ENCODE data around the gene AGTRAP. TPM values are rescaled to one million over a fixed set of nuclear protein-coding genes. Genes with fewer than 3 reads are reported as not detected.

The AGTRAP gene
- total RNA-seq, 1 experiment from 2014 or later = 29.1 TPM

DNA sequence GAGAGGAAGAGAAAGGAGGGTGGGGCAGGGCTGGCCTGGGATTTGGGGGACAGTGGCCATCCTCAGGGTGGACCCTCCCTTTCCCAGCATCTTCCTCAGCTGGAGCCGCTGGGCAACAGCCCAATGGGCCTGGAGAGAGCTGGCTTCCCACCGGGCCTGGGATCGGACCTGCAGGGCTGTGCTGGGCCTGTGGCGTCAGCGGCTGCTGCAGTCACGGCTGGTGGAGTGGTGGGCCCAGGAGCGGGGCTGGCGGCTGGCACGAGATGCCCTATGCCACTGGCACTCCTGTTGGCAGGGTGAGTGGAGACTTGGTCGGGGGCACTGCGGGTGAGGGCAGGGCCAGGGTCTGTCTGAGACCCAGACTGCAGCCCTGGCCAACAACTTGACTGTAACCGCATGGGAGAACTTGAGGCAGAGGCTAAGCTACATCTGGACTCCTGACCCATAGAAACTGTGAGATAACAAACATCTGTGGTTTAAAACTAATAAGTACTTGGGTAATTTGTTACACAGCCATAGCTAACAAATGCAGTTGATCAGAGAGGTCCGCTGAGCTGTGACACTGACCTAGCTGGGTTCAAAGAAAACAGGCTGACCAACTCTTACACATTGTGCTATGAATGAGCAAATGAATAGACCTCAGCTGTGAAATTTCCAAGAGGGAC lies 43.9 kb downstream of the AGTRAP start:
- no peak for DNase-seq (ENCODE audit: extremely low read depth, low read depth)

DNA sequence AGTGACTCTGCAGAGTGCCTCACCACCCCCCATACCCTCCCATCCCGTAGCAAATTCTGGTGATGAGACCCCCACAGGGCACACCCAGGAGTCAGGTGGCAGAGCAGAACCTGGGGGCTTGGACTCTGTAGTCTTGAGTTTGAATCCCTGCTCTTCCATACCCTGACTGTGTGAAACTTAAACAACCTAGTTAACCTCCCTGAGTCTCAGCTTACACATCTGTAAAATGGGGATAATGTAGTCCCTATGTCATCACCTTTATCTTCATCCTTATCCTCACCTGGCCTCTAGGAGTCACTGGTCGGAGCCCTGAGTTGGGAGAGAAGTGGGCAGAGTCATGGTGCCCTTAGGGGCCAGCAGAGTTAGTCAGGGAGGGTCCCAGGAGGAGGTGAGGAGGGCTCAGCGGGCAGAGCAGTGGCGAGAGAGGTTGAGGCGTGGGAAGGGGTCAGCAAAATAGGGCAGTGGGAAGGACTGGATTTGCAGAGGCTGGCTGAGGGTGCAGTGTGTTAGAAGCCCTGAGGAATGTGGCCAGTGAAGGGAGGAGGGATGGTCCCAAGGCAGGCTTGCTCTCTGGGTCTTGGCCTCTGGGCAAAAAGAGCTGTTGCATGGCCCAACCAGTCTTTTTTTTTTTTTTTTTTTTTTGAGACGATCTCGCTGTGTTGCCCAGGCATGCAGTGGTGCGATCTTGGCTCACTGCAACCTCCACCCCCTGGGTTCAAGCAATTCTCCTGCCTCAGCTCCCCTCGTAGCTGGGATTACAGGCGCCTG lies 44.6 kb downstream of the AGTRAP start:
- no peak for DNase-seq (ENCODE audit: extremely low read depth, low read depth)

DNA sequence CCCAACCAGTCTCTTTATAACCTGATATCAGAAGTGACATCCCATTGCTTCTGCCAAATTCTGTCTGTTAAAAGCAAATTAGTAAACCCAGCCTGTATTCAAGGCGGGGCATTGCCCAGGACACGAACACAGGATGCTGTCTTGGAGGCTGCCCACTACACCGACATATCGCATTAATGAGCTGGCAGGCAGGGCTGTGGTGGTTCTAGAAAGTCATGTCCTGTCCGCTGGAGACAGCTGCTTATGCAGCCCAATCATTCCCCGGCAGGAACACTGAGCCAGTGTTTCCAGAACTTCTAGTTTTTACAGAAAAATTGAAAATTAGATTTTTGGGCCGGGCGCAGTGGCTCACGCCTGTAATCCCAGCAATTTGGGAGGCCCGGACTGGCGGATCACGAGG lies 45.4 kb downstream of the AGTRAP start:
- no peak for DNase-seq (ENCODE audit: extremely low read depth, low read depth)

DNA sequence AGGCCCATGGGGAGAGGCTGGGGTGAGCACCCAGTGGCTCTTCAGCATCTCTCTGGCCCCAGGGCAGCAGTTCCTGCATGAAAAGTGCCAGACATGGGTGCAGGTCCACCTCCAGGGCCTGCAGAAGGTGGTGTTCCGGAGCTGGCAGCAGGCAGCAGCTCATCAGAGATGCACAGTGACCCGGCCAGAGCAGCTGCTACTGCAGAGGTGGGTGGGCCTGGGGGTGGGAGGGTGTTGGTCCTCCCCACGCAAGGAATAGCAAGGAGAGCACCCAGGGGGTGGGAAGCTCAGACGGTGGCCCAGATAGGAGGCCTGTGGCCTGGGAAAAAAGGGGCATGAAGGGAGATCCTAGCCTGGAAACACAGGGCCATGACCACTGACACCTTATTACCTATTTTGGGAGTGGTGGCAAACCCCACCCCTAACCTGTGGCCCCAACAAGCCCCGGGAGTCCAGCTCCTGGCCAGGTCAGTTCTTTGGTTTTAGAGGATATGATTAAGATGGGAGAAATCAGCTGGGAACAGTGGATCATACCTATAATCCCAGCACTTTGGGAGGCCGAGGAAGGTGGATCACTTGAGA lies 46.3 kb downstream of the AGTRAP start:
- DNase-seq (ENCODE audit: extremely low read depth, low read depth) = no peak

DNA sequence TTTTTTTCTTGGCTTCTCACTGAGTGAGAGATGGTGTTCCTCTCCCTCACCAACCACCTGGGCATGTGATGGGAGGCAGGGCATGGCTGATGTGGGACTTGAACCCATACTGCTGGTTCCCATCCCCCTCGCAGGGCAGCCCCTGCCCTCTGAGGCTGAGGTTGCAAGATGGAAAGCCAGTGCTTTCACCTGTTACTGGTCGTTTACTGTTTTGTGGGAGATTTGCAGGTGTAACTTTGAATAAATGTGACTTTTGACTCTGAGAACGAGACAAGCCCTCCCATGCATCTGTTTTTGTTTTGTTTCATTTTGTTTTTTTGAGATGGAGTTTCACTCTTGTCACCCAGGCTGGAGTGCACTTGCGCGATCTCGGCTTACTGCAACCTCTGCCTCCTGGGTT lies 47.6 kb downstream of the AGTRAP start:
- no peak for DNase-seq (ENCODE audit: extremely low read depth, low read depth)

DNA sequence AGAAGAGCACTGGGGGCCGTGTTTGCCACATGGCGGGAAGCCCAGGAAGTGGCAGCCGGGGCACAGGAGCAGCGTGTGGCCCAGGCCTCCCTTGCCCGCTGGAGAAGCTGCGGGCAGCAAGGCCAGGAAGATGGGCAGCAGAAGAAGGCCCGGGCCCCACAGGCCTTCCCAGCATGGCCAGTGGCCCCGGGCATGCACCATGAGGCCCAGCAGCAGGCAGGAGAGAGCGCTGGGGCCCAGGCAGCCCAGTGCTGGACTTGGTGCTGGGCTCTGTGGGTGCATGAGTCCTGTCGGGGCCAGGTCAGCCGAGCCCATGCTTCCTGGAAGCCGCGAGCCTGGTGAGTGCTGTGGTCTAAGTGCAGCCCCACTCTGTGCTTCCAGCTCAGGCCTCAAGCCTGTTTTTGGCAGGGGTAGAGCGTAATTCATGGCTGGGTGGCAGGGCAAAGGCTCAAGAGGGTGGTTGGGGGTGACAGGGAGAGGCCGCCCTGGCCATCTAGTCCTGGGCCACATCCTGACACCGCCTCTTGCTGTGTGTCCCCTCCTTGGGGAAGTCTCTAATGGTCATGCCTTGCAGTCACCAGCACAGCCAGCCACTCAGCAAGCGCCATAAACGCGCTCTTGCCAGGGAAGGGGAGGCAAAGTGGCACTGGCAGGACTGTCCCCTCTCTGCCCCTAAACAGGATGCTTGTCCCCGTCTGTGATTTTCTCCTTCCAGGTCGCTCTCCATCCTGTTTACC lies 48.5 kb downstream of the AGTRAP start:
- no peak for DNase-seq (ENCODE audit: extremely low read depth, low read depth)

DNA sequence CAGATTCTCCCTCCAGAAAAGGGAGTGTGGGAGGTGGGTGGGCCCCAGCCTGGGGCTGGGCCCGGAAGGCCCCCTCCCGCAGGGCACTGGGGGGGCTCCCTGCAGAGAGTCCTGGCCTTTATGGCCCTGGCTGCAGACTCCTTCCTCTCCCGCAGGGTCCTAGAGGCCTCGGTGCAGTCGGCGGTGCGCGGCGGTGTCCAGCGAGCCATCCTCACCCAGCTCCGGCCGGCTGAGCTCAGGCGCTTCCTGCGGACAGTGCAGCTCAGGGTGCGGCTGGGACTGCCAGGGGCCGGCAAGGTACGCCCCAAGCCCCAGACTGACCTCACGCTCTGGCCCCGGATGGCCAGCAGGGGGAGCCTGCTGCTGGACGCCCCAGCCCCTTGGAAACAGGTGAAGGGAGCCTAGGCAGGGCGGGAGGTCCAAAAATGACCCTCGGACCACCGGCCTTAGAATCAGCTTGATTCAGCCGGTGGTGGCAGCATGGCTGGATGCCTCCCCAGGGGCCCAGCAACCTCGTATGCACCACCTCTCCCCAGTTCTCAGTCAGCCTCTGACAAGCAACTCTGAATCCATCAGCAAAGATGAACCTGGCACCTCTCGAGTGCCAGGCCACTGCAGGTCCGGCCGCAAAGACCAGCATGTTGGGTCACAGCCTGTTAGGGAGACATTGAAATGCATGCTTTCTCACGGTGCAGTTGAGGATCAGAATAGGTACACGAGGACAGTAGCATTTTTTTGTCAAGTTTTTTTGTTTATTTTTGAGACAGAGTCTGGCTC lies 49.2 kb downstream of the AGTRAP start:
- DNase-seq (ENCODE audit: extremely low read depth, low read depth) = peak; percentile 43

DNA sequence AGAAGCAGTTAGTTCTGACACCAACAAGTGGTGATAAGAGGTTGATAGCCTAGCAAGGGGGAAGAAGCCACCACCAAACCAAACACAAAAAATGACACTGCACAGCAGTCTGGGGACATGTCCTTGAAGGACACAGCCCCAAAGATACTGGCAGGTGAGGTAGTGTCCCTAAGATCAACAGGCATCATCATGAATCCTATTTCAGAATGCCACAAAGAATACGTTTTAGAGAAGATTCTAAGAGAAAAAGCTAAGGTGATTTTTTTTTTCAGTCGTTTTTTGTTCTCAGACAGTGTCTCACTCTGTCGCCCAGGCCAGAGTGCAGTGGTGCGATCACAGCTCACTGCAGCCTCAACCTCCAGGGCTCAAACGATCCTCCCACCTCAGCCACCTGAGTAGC lies 50.2 kb downstream of the AGTRAP start:
- DNase-seq (ENCODE audit: extremely low read depth, low read depth) = no peak

DNA sequence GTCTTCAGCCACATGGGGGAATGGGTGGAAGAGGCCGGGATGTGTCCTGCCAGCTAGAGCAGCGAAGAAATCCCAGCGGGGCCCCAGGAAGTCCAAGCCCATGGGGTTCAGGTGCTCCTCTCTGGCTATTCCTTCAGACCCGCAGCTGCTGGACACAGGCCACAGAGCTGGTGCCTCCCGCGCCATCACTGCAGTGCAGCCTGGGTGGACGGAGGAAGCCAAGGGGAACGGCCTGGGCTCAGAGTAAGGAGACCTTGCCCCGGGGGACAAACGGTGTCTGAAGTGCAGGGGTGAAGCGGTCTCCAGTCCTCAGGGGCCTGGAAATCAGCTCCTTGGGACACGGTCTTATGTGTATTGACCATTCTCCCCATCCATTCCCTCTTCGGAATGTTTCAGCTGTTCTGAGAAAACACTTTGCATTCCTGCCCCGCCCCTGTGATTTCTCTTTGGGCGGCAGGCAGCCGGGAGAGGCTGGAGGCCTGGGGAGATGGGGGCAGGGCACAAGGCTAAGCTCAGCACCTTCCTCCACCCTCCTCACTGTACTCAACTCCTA lies 51.4 kb downstream of the AGTRAP start:
- no peak for DNase-seq (ENCODE audit: extremely low read depth, low read depth)

DNA sequence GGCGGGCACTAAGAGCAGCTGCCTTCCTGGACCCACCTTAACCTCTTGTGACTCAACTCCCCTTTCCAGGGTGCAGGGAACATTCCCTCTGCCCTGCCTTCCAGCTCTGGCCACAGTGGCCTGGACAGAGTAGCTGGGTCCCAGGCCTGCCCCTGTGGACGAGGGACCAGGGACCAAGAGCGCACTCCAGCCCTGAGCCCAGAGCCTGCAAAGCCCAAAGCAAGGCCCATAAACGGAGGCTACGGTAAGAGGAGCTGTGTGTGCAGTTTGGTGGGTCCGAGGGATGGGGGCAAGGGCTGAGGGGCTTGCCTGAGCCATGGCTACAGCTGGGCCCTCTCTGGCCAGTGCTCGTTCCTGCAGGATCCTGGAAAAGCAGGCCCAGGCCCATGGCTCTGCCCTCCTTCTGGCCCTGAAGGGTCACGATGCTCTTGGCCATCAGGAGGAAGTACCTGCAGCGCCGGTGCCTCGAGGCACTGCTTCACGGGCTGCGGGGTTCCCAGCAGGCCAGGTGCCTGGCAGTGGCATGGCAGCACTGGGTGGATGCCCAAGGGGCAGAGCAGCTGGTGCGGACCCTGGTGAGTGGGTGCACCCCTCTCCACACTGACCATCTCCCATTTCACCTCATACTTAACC lies 52.0 kb downstream of the AGTRAP start:
- no peak for DNase-seq (ENCODE audit: extremely low read depth, low read depth)

DNA sequence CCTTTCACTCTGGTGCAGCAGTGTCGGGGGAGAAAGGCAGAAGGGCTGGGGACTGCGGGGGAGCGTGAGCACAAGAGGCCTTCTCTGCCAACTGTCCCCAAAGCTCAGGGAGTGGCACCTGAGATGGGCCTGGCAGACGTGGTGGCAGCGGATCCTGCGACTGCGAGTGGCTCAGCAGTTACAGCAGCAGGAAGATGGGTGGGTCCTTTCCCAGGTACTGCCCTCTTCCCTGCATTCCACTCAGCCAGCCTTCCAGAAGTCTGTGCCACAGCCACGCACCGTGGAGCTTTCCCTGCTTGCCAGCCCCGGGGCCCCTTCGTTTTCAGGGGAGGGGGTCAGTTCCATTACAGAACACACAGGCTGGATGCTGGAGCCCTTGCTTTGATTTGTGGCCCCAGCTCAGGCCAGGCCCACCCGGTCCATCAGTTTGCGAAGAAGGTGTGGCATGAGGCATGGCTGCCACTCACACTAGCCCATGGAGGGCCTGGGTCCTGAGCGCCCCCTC lies 52.7 kb downstream of the AGTRAP start:
- DNase-seq (ENCODE audit: extremely low read depth, low read depth) = no peak

DNA sequence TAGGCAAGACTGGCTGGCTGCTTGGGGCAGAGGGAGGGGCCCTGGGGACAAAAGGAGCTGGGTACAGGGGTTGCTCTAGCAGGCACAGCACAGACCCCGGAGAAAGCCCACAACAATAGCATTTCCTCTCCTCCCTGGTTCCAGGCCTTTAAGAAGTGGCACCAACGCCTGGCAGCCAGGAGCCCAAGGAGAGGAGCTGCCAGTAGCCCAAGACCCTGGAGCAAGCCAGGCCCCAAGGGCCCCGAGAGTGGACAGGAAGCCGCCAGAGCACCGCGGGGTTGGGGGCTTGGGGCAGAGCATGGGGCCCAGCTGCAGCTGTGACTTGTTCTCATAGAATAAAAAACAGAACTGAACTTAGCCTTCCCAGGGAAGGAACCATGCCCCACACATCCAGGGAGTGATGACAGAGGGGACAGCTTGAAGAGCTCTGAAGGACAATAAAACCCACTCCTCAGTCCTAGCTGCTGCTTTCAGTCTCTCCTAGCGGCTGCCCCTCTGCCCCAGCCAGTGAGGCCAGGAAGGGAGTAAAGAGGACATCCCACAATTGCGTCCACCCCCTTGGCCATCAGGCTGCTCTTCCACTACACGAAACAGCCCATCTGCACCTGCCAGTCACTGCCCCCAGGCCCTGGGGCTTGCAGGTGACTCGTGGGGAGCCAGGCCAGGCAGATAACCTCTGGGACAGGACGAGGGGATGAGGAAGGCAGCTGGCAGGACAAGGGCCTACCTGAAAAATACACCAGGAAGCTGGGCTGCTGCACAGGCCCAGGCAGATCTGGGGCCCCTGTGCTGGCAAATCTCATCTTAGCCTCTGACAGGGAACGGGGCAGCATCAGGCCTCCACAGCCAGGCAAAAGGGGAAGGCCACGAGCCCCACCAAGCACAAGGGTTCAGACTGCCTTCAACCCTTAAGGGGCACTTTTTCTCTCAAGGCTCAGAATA lies 53.5 kb downstream of the AGTRAP start:
- DNase-seq (ENCODE audit: extremely low read depth, low read depth) = no peak

DNA sequence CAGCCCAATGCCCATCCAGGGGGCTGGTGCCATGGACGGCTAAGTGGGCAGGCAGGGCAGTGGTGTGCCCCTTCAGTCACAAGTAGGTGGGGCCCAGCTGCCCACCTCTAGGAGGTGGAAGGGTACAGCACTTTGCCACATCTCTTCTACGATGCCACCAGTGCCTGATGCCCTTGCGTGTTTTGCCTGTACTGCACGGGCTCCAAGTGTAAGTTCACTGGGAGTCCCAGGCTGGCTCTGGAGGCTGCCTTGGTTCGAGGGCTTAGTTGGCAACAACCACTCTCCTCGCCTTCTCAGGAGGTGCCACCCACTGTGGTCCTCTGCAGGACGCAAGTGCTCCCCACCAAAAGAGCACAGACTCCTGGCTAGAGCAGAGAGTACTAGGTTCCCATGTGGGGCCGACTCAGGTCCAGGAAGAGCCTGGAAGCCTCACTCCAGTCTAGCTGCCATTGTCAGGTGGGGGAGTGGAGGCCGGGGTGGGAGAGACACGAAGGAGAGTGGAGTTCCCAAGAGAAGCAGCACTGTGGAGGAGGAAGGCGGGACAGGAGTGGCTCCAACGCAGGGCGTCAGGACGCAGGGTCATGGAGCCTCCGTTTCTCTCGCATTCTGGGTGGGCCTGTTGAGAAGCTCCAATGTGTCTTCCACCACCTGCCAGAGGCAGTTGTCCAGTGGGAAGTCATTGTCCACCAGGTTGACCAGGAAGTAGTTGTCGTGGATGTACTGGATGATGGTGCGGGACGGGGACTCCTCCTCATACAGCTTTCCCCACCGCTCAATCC lies 54.4 kb downstream of the AGTRAP start:
- no peak for DNase-seq (ENCODE audit: extremely low read depth, low read depth)

DNA sequence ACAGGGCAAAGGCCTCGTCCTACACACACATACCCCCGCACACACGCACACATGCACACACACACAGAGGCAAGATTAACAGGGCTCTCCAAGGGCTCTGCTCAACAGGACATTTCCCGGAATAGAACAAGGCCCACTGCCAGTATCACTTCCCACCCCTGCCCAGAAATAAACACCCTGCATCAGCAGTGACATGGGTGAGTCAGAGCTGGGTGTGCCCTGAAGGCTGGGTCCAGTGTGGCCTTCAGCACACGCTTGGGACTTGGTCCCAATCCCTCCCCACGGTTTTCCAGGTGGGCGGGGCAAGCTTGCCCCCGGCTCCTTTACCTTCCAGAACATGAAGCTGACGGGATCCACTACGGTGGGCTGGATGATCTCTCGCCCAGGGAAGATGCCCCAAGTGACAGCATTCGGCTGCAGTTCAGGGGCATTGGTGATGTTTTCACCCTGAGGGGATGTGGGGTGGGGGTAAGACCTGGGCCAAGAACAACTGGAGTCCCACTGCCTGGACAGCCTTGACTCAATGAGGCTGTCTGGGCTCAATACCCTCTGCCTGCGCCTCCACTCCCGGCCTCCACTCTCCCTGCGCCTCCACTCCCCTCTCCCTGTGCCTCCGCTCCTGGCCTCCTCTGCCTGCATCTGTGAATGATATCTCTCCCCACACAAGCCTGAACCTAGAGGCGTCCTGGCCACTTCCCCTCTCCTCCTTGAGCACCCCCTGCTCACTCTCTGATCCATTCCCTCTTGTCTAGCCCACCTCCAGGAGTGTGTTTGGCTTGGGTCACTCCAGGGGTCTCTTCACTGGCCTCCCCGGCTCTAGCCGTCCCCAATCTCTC lies 55.2 kb downstream of the AGTRAP start:
- DNase-seq (ENCODE audit: extremely low read depth, low read depth) = peak; percentile 73

DNA sequence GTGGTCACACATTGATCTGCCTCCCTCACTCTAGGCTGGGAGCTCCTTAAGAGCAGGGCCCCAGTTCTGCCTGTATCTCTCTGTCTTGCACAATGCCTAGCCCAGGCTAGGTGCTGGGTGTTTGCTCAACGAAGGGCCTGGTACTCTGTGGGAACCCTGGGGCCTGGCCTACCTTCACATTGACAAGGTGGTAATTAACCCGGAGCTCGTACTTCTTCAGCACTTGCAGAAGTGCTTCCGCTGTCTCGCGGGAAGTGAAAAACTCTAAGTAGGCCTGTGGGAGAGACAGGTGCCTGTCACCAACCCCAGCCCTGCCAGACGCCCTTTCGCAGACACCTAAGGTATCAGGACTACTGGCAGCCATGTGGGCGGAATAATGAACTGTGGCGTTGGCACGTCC lies 56.2 kb downstream of the AGTRAP start:
- no peak for DNase-seq (ENCODE audit: extremely low read depth, low read depth)

DNA sequence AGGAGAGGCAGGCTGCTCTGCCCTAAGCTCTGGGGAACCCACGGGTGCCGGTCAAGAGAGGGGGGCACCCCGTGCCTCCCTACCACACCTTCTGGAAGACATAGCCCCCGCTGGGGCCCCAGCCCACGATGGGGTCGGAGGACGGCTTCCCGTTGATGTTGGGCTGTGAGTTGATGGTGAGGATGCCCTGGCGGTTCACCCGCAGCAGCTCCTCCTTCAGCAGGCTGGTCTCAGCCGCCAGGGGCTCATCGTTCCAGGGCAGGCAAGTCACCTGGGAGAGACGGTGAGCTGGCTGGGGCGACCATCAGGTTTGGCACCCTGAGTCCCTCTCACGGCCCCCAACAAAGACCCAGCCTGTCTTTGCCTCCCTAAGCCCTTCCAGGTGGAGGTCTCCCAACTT lies 57.9 kb downstream of the AGTRAP start:
- DNase-seq (ENCODE audit: extremely low read depth, low read depth) = no peak
